Measurements from ENCODE around the gene SLC25A18.

- peak in 1 of 6 experiments; percentile 11 for TF ChIP-seq CTCF (IDR thresholded peaks at IDR 0.05)
- no peak for TF ChIP-seq POLR2A (IDR thresholded peaks at IDR 0.05)
Observed at GRCh38 chr22:17576470-17576869, 13.2 kb downstream of the SLC25A18 start.

All from esophagus squamous epithelium (tissue), 4 donors.